IMR-90 (cell line): Measurements from ENCODE around the gene GNG7. TPM values are rescaled to one million over a fixed set of nuclear protein-coding genes. Genes with fewer than 3 reads are reported as not detected.
A peak's percentile ranks its signal among the peaks of the same experiment; 100 is the strongest.

Experiments
- ATAC-seq: fragments of 200-7000 bp; cut with Tn5 transposase; 2 replicates; pipeline ENCODE4 v1.9.1; 2020; ENCODE audit warnings: low read depth, mild to moderate bottlenecking, moderate library complexity
- BruUV-seq: library from RNA; stranded (reverse); fragments of 400-500 nt; replicated peaks from 2 replicates; lab custom pipeline; 2021; lab: Mats Ljungman, UMichigan
- CTCF ChIA-PET: fragments of 300-600 bp; formaldehyde crosslinking; extraction: SDS; loops from one replicate; lab custom pipeline; 2021; ENCODE audit warnings: antibody characterized with exemption; lab: Yijun Ruan, JAX
- POLR2A ChIA-PET: fragments of 300-600 bp; sonication (Branson Sonifier 250); formaldehyde crosslinking; loops from one replicate; lab custom pipeline; 2022; ENCODE audit warnings: antibody characterized with exemption; ENCODE audit not compliant: unreplicated experiment; lab: Charles Lee
- DNase-seq: peaks from one replicate; pipeline ENCODE4 v3.0.0; 2013
- H2AFZ ChIP-seq: replicated peaks from 2 replicates; pipeline ENCODE3; 2013; ENCODE audit warnings: low read length, mild to moderate bottlenecking; ENCODE audit not compliant: poor library complexity
- H2AK5ac ChIP-seq: 2 replicates; pipeline ENCODE4 v1.6.1; 2013; ENCODE audit warnings: low read depth, low read length, inconsistent platforms
- H2AK9ac ChIP-seq: replicated peaks from 2 replicates; pipeline ENCODE3; 2013; ENCODE audit warnings: mild to moderate bottlenecking, low read depth, low read length, moderate library complexity; ENCODE audit not compliant: poor library complexity
- H2BK120ac ChIP-seq: 2 replicates; pipeline ENCODE4 v1.6.1; 2013; ENCODE audit warnings: low read depth, low read length, inconsistent platforms
- H2BK15ac ChIP-seq: 3 replicates; pipeline ENCODE4 v1.6.1; 2013; ENCODE audit warnings: low read depth, low read length, inconsistent platforms
- H2BK20ac ChIP-seq: 2 replicates; pipeline ENCODE4 v1.6.1; 2013; ENCODE audit warnings: low read depth, mild to moderate bottlenecking, inconsistent platforms, low read length, moderate library complexity
- H2BK5ac ChIP-seq: 2 replicates; pipeline ENCODE4 v1.6.1; 2013; ENCODE audit warnings: mild to moderate bottlenecking, low read depth, low read length, inconsistent platforms; ENCODE audit not compliant: poor library complexity, severe bottlenecking
- H3K14ac ChIP-seq: replicated peaks from 2 replicates; pipeline ENCODE4 v1.6.1; 2013; ENCODE audit warnings: low read depth, low read length, inconsistent platforms
- H3K18ac ChIP-seq: 2 replicates; pipeline ENCODE4 v1.6.1; 2013; ENCODE audit warnings: low read depth, low read length, control low read depth
- H3K23ac ChIP-seq: 2 replicates; pipeline ENCODE4 v1.6.1; 2013; ENCODE audit warnings: low read depth, low read length, inconsistent platforms
- H3K27ac ChIP-seq: 2 replicates; pipeline ENCODE4 v1.5.1; 2013; ENCODE audit warnings: mild to moderate bottlenecking, control low read depth, low read length; ENCODE audit not compliant: insufficient read depth
- H3K27me3 ChIP-seq: 2 replicates; pipeline ENCODE4 v1.6.1; 2013; ENCODE audit warnings: low read length; ENCODE audit not compliant: control insufficient read depth, insufficient read depth
- H3K36me3 ChIP-seq: 2 replicates; pipeline ENCODE4 v1.6.1; 2013; ENCODE audit warnings: low read length, mixed read lengths; ENCODE audit not compliant: control insufficient read depth, insufficient read depth
- H3K4ac ChIP-seq: 2 replicates; pipeline ENCODE4 v1.6.1; 2013; ENCODE audit warnings: low read depth, low read length, inconsistent platforms
- H3K4me1 ChIP-seq: 2 replicates; pipeline ENCODE4 v1.6.1; 2013; ENCODE audit warnings: low read length, mixed read lengths; ENCODE audit not compliant: control insufficient read depth, insufficient read depth
- H3K4me2 ChIP-seq: 2 replicates; pipeline ENCODE4 v1.6.1; 2013; ENCODE audit warnings: low read depth, mild to moderate bottlenecking, control low read depth, low read length, moderate library complexity
- H3K4me3 ChIP-seq: 2 replicates; pipeline ENCODE4 v1.5.1; 2013; ENCODE audit warnings: low read depth, mild to moderate bottlenecking, control low read depth, low read length, moderate library complexity; ENCODE audit not compliant: insufficient read depth
- H3K56ac ChIP-seq: 2 replicates; pipeline ENCODE4 v1.6.1; 2013; ENCODE audit warnings: low read length, inconsistent platforms; ENCODE audit not compliant: insufficient read depth; ENCODE audit errors: extremely low read depth
- H3K79me1 ChIP-seq, 2 experiments: 2 replicates each; pipeline ENCODE4 v1.6.1; 2013; ENCODE audit warnings: low read length in 2 of 2, inconsistent platforms in 1 of 2, low read depth in 1 of 2
- H3K9ac ChIP-seq: 2 replicates; pipeline ENCODE4 v1.6.1; 2013; ENCODE audit warnings: low read depth, low read length, control low read depth
- H3K9me1 ChIP-seq: 2 replicates; pipeline ENCODE4 v1.6.1; 2013; ENCODE audit warnings: low read length, inconsistent platforms; ENCODE audit not compliant: insufficient read depth
- H3K9me3 ChIP-seq: 2 replicates; pipeline ENCODE4 v1.6.1; 2013; ENCODE audit warnings: low read length; ENCODE audit not compliant: control insufficient read depth, insufficient read depth
- H4K20me1 ChIP-seq: 2 replicates; pipeline ENCODE4 v1.6.1; 2013; ENCODE audit warnings: low read length, inconsistent platforms; ENCODE audit not compliant: insufficient read depth
- H4K5ac ChIP-seq: 2 replicates; pipeline ENCODE4 v1.6.1; 2013; ENCODE audit warnings: mild to moderate bottlenecking, low read depth, low read length, control low read depth
- H4K8ac ChIP-seq, 2 experiments: 2 replicates each; pipeline ENCODE4 v1.6.1; 2013; ENCODE audit warnings: low read depth in 2 of 2, low read length in 2 of 2, control low read depth in 1 of 2, inconsistent platforms in 1 of 2
- H4K91ac ChIP-seq: 2 replicates; pipeline ENCODE4 v1.6.1; 2013; ENCODE audit warnings: low read depth, low read length, inconsistent platforms; ENCODE audit not compliant: insufficient read depth
- CTCF ChIP-seq: conservative IDR thresholded peaks from 2 replicates; pipeline ENCODE4 v1.5.1; 2012; ENCODE audit warnings: mild to moderate bottlenecking, low read depth, low read length, improper control_type of control experiment
- FOS ChIP-seq: fragments of 150-350 bp; IDR thresholded peaks from 2 replicates; pipeline ENCODE4 v1.6.1; 2016; ENCODE audit warnings: low read depth, low read length
- MAFK ChIP-seq: IDR thresholded peaks from 2 replicates; pipeline ENCODE4 v1.6.1; 2012; ENCODE audit warnings: low read depth, low read length, improper control_type of control experiment
- RCOR1 ChIP-seq: IDR thresholded peaks from 2 replicates; pipeline ENCODE4 v1.6.1; 2012; ENCODE audit warnings: mild to moderate bottlenecking, low read length, improper control_type of control experiment; ENCODE audit not compliant: insufficient replicate concordance
- RFX5 ChIP-seq: IDR thresholded peaks from 2 replicates; pipeline ENCODE4 v1.8.0; 2012; ENCODE audit warnings: low read depth, mild to moderate bottlenecking, low read length, moderate library complexity
- WGBS, 2 experiments: methylation state at CpG; one replicate each; pipeline versions ENCODE4 v1.1.5 to v1.1.7; 2013; ENCODE audit warnings: missing lambda C conversion rate in 2 of 2; ENCODE audit not compliant: insufficient read length in 1 of 2; ENCODE audit errors: extremely low coverage in 2 of 2; 5-methylcytosine and 5-hydroxymethylcytosine counted together
- dilution Hi-C: fragments of 300-500 bp; cut with HindIII; formaldehyde crosslinking; loops from one replicate; pipeline ENCODE4 v1.14.3; 2018; ENCODE audit warnings: low sequenced_read_pairs; ENCODE audit not compliant: unreplicated experiment
- in situ Hi-C: fragments of 300-500 bp; cut with MboI; formaldehyde crosslinking; loops from 3 replicates; pipeline ENCODE4 v1.14.3; 2019; ENCODE audit warnings: low sequenced_read_pairs, inconsistent platforms, mixed read lengths
- intact Hi-C: fragments of 100-400 bp; cut with micrococcal nuclease; formaldehyde crosslinking; loops from 2 replicates; pipeline ENCODE4 v1.10.0; 2022
- polyA plus RNA-seq, 3 experiments: library from polyadenylated mRNA; depleted of rRNA; stranded (reverse); fragments of >200 nt; gene quantifications; 2 replicates each; pipeline ENCODE4 v1.2.3, GENCODE V29; 2012; ENCODE audit warnings: low replicate concordance in 1 of 3
- total RNA-seq: library from RNA; depleted of rRNA; stranded (reverse); fragments of >200 nt; gene quantifications from 2 replicates; pipeline ENCODE4 v1.2.3, GENCODE V29; 2012

Gene GNG7
- total and polyA plus RNA-seq, 2 of the 4 experiments (the other 2 are of a cell fraction), result under 0.01 to 0.21 TPM

- in situ Hi-C loops (loop anchor here (10.0 kb wide), 1 partner anchor 203 kb away; the partner anchor contains the start of gene ZNF556), intact Hi-C loops (no loop called here), dilution Hi-C loops (no loop called here)
- Histone ChIP-seq H3K4me3 (no peak overlapping the region), H3K56ac (no peak overlapping the region), H3K4ac (no peak overlapping the region), H2BK15ac (no peak overlapping the region), H3K14ac (no peak overlapping the region), H3K18ac (no peak overlapping the region), H4K20me1 (no peaks in the 10 kb centered on the region), H3K36me3 (no peaks in the 10 kb centered on the region), H2BK120ac (no peak overlapping the region), H3K9ac (no peak overlapping the region), H2BK5ac (no peak overlapping the region), H3K9me3 (peaks cover 5% of the 10 kb centered on the region), H3K27me3 (peaks cover 16% of the 10 kb centered on the region), H3K9me1 (no peaks in the 10 kb centered on the region), H3K23ac (no peak overlapping the region), H2AK5ac (no peak overlapping the region), H4K5ac (no peak overlapping the region), H4K8ac (no peak overlapping the region), H2BK20ac (no peak overlapping the region), H2AFZ (no peak overlapping the region), H3K4me1 (no peaks in the 10 kb centered on the region), H2AK9ac (no peak overlapping the region), H4K91ac (no peak overlapping the region), H3K79me1 (no peaks in the 10 kb centered on the region), H3K27ac (no peak overlapping the region), H3K4me2 (no peak overlapping the region)
- TF ChIP-seq CTCF (0 out of 2 replicates have a peak, but pooled peaks have one; percentile 9), MAFK (no peak), FOS (no peak), RFX5 (no peak), RCOR1 (no peak)
- BruUV-seq, result no TSS peak
- DNase-seq (no peak), ATAC-seq (no peak)
- CTCF ChIA-PET, result interaction anchor here (0.7 to 1.7 kb wide), 2 partner anchors 27 to 62 kb away, joined by 3 to 7 read pairs; no protein-coding TSS in a partner anchor
- POLR2A ChIA-PET, result no interaction called here
- WGBS, 2 experiments, result 67% methylated on average over 1 of the region's 4 CpGs; no CpG with 5 or more reads in 1 of the 2 experiments
Observed at GRCh38 chr19:2661615-2662014, 40.9 kb downstream of the GNG7 start.
